ENCODE results near the gene AHCY.

- TF ChIP-seq POLR2A (IDR thresholded peaks at IDR 0.05) (no peak), CTCF (IDR thresholded peaks at IDR 0.05) (no peak)
Observed at GRCh38 chr20:34243377-34243776, 59.8 kb downstream of the AHCY start.

Measured in uterus (tissue), 2 donors.